NCI-H69 (cell line): ENCODE results near the gene SERPINF2.
"Not testable (repeated sequence)": the region's sequence is repeated elsewhere in the genome, so short reads cannot be mapped to it uniquely, and the experiment has no call there.

Experiments used
- DNase-seq: peaks from one replicate; lab custom pipeline; 2025; lab: John Stamatoyannopoulos, UW

The SERPINF2 gene

DNA sequence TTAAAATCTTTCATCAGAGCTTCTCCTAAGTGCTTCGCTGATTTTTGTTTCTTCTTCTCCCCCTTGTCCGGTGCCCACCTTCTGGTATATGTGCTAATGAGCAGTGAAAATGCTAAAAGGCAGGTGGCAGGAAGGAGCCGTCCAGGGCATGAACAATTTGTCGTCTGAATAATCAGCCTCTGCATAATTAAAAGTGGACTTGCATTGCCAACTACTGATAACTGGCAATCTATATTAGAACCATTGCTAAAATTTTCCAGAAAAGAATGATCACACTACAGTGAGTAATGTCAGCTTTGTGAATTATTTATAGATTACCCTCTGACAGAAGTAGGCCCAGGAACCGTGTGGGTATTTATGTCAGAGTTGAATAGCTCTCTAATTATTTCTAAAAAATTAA, 47.3 kb downstream of the SERPINF2 start:
- DNase-seq, result no peak

GRCh38 chr17:1792495-1793446, 50.1 kb downstream of the SERPINF2 start:
- no peak for DNase-seq

DNA sequence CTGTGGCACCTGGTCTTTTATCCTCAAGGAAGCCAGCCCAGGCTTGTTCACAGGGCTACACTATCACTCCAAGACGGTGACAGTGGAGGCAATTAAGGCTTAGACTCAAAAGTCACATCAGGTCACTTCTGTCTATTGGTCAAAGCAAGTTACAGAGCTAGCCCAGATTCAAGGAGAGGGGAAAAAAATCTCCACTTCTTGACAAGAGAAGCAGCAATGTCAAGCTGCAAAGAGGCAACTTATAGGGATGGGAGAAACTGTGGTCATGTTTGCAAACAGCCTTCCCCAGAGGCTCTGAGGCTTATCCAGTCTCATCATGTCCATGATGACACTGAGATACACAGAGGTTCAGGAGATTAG, 50.8 kb downstream of the SERPINF2 start:
- DNase-seq, result peak; percentile 75

- DNase-seq, result no peak
Measured at GRCh38 chr17:1796800-1797199, 54.1 kb downstream of the SERPINF2 start.

- DNase-seq, result no peak
Measured at GRCh38 chr17:1797323-1797722, 54.7 kb downstream of the SERPINF2 start.

DNA sequence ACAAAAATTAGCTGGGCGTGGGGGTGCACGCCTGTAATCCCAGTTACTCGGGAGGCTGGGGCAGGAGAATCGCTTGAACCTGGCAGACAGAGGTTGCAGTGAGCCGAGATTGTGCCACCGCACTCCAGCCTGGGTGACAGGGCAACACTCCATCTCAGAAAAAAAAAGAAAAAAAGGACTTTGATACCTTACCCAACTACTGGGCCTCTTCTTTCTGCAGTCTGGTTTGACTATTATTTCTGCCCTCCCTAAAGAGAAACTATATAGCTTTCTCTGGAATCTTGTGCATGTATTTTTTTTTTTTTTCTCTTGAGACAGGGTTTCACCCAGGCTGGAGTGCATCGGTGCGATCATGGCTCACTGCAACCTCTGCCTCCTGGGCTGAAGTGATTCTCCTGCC, 55.2 kb downstream of the SERPINF2 start:
- DNase-seq, result not testable (repeated sequence)

- DNase-seq, result no peak
Measured at GRCh38 chr17:1800240-1800639, 57.6 kb downstream of the SERPINF2 start.

DNA sequence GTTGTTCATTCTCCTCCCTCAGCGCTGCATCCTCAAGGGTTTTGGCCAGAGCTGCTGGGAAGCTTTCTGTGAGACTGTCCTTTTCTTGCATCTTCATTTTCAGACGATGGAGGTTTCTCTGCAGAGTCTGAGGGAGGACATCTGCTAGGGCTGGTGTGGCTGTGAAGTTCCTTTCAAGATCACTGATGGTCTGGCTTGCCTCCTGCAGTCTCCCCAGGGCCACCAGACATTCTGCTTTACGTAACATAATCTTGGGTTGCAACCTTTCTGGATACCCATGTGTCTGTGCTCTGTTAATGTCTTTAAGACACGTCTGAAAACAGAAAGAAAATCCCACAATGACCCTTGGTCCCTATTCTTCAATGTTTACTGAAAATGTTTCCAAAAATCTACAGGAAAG, 58.0 kb downstream of the SERPINF2 start:
- no peak for DNase-seq

DNA sequence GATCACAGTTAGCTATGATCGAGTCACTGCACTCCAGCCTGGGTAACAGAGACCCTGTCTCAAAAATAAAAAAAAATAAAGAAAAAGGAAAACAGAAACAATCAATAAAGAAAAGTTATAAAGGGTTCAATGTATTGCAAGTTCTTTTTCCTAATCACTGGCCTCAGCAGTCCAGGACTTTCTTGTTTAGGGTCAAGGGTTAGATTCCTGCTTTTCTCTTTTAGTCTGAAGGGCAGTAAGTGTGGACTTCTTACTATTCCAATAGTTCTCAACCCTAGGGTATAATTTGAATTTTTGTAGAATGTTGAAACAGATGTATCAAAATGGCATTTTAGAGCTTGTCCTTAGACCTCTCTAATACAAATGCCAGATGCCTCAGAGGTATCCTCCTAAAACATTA, 59.8 kb downstream of the SERPINF2 start:
- no peak for DNase-seq

DNA sequence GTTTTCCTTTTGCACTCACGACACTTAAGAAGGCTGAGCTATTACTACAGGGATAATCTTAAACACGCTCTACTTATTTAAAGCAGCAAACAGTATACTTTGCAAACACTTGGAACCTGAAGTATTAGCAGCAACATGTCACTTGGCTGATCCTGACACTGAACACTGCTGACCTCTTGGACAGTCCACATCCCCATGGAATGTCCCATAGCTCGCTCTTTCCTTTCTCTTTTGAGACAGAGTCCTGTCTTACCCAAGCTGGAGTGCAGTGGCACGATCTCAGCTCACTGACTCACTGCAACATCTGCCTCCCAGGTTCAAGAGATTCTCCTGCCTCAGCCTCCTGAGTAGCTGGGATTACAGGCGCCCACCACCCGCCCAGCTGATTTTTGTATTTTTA, 60.6 kb downstream of the SERPINF2 start:
- DNase-seq, result no peak
